ENCODE data around the gene CETN2. TPM values are rescaled to one million over a fixed set of nuclear protein-coding genes. Genes with fewer than 3 reads are reported as not detected.
A peak's percentile ranks its signal among the peaks of the same experiment; 100 is the strongest.

The CETN2 gene
- total and polyA plus RNA-seq, 7 donors, result 9.2 to 29.8 (median 15.0) TPM

- TF ChIP-seq CTCF (IDR thresholded peaks at IDR 0.05), result no peak
- no peak overlapping the region for H3K27ac ChIP-seq
- H3K36me3 ChIP-seq (ENCODE audit: insufficient read depth in 1 of 2, low read depth in 1 of 2), result peaks cover 0 to 13% of the 10 kb centered on the region in 2 donors
- no peaks in the 10 kb centered on the region for H3K4me1 ChIP-seq
- intact Hi-C loops (cut with DNase I), result no loop called here
- ATAC-seq (no peak), DNase-seq (no peak)
- 50 to 59% (median 50%) methylated on average over 7 of the region's 7 CpGs for WGBS, 3 donors
- no peaks in the 10 kb centered on the region for H3K9me3 ChIP-seq
- H3K27me3 ChIP-seq (ENCODE audit: insufficient read depth in 3 of 3, low read length in 2 of 3), result peaks cover 0 to 19% (median 0%) of the 10 kb centered on the region in 3 donors
- no peak overlapping the region for H3K4me3 ChIP-seq
These were observed 5.6 kb downstream of the CETN2 start for GRCh38 chrX:152824841-152825374.

- peaks cover 0 to 13% of the 10 kb centered on the region in 2 donors for H3K36me3 ChIP-seq (ENCODE audit: insufficient read depth in 1 of 2, low read depth in 1 of 2)
- no peak overlapping the region for H3K27ac ChIP-seq
- no peak for TF ChIP-seq CTCF (IDR thresholded peaks at IDR 0.05)
- 55 to 62% (median 55%) methylated on average over 6 of the region's 6 CpGs for WGBS, 3 donors
- ATAC-seq (no peak), DNase-seq (no peak)
- intact Hi-C loops (cut with DNase I), result no loop called here
- peaks cover 0 to 19% (median 0%) of the 10 kb centered on the region in 3 donors for H3K27me3 ChIP-seq (ENCODE audit: insufficient read depth in 3 of 3, low read length in 2 of 3)
- H3K4me3 ChIP-seq, result no peak overlapping the region
- no peaks in the 10 kb centered on the region for H3K4me1 ChIP-seq
- H3K9me3 ChIP-seq, result no peaks in the 10 kb centered on the region
These were observed 6.9 kb downstream of the CETN2 start for GRCh38 chrX:152823657-152824056.

- DNase-seq, result no peak
- intact Hi-C loops (cut with DNase I), result no loop called here
- WGBS, 3 donors, result 50 to 67% (median 60%) methylated on average over 6 of the region's 6 CpGs
These were observed 8.0 kb downstream of the CETN2 start for GRCh38 chrX:152822383-152823086.

GRCh38 chrX:152821145-152821765 lies 9.3 kb downstream of the CETN2 start:
- no peak for ATAC-seq
- H3K27ac ChIP-seq, result no peak overlapping the region
- no peak for DNase-seq
- no peaks in the 10 kb centered on the region for H3K9me3 ChIP-seq
- no peak overlapping the region for H3K4me3 ChIP-seq
- 46 to 51% (median 46%) methylated on average over 3 of the region's 3 CpGs for WGBS, 3 donors
- H3K4me1 ChIP-seq, result no peaks in the 10 kb centered on the region
- no peaks in the 10 kb centered on the region for H3K36me3 ChIP-seq (ENCODE audit: insufficient read depth in 1 of 2, low read depth in 1 of 2)
- peak; percentile 47 for TF ChIP-seq CTCF (IDR thresholded peaks at IDR 0.05)
- H3K27me3 ChIP-seq (ENCODE audit: insufficient read depth in 3 of 3, low read length in 2 of 3), result peaks cover 0 to 19% (median 0%) of the 10 kb centered on the region in 3 donors
- intact Hi-C loops (cut with DNase I), result no loop called here

More at GRCh38 chrX:152822383-152823086, 8.0 kb downstream of the CETN2 start:
- no peak for ATAC-seq
- Histone ChIP-seq H3K27ac (no peak overlapping the region), H3K4me1 (no peaks in the 10 kb centered on the region), H3K36me3 (ENCODE audit: insufficient read depth in 1 of 2, low read depth in 1 of 2) (peaks cover 0 to 6% of the 10 kb centered on the region in 2 donors), H3K4me3 (no peak overlapping the region), H3K27me3 (ENCODE audit: insufficient read depth in 3 of 3, low read length in 2 of 3) (peaks cover 0 to 19% (median 0%) of the 10 kb centered on the region in 3 donors), H3K9me3 (no peaks in the 10 kb centered on the region)
- TF ChIP-seq CTCF (IDR thresholded peaks at IDR 0.05), result no peak
